Cardiac muscle cell (in vitro differentiated cells and primary cell): ENCODE data around the gene PTPRM. TPM values are rescaled to one million over a fixed set of nuclear protein-coding genes. Genes with fewer than 3 reads are reported as not detected.
"Not testable (repeated sequence)": the region's sequence is repeated elsewhere in the genome, so short reads cannot be mapped to it uniquely, and the experiment has no call there.

Experiments used
- DNase-seq, 2 donors: peaks; one replicate each; pipeline versions ENCODE4 v3.0.0 to v3.0.0-alpha.2; 2010 to 2017; ENCODE audit warnings: low read depth in 1 of 2, low spot score in 1 of 2
- H3K27ac ChIP-seq: fragments of 200-600 bp; sonication (generic); 2 replicates; pipeline ENCODE4 v1.5.1; 2016
- H3K27me3 ChIP-seq: fragments of 200-600 bp; sonication (generic); 2 replicates; pipeline ENCODE4 v1.6.0; 2016; ENCODE audit warnings: control low read depth
- H3K36me3 ChIP-seq: fragments of 200-600 bp; sonication (generic); 2 replicates; pipeline ENCODE4 v1.5.1; 2016; ENCODE audit warnings: control low read depth
- H3K4me1 ChIP-seq: fragments of 200-600 bp; sonication (generic); 2 replicates; pipeline ENCODE4 v1.8.1; 2017; ENCODE audit warnings: low read depth, mild to moderate bottlenecking, mixed run types
- H3K4me3 ChIP-seq: fragments of 200-600 bp; sonication (generic); 2 replicates; pipeline ENCODE4 v1.5.1; 2016; ENCODE audit warnings: mild to moderate bottlenecking
- H3K9me3 ChIP-seq: fragments of 200-600 bp; sonication (generic); 2 replicates; pipeline ENCODE4 v1.5.1; 2017; ENCODE audit warnings: low read depth, mild to moderate bottlenecking, control low read depth
- polyA plus RNA-seq: library from polyadenylated mRNA; unstranded; fragments of >200 nt; fragmentation: Nextera tagmentation; extraction: Ambion mirVana; gene quantifications from 2 replicates; pipeline ENCODE4 v1.2.1, GENCODE V29; 2016
- total RNA-seq: library from RNA; depleted of rRNA; stranded (reverse); fragments of >200 nt; gene quantifications from 2 replicates; pipeline ENCODE4 v1.2.3, GENCODE V29; 2016
- TF ChIP-seq, protein P1 (sequence below): IDR thresholded peaks from 2 replicates; pipeline ENCODE4 v1.5.1; 2012; ENCODE audit warnings: low read depth, mild to moderate bottlenecking, low read length

The PTPRM gene
- total and polyA plus RNA-seq, 2 experiments from 2014 or later: 26.5 to 48.8 TPM

DNA sequence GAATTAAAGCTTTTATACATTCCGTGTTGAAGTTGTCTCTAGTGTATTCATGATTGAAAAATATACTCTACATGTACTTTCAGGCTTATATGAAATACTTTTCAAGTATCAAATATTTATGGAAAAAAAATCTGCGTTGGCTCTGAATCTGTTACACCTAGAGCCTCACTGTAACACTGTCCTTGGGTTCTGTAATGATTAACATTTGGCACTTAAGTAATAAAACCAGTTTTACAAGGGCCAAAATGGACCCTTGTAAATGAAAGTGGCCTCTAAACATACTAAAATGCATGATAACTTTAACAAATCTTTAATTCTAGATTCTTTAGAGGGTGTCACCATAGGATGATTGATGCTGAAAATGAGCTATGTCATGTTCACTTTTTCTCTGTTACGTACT lies 162.8 kb downstream of the PTPRM start:
- Histone ChIP-seq H3K27me3 (no peaks in the 10 kb centered on the region), H3K27ac (no peak overlapping the region), H3K9me3 (no peaks in the 10 kb centered on the region), H3K36me3 (no peaks in the 10 kb centered on the region), H3K4me1 (peaks cover 19% of the 10 kb centered on the region), H3K4me3 (no peak overlapping the region)
- DNase-seq: no peak
- TF ChIP-seq, protein P1, sequence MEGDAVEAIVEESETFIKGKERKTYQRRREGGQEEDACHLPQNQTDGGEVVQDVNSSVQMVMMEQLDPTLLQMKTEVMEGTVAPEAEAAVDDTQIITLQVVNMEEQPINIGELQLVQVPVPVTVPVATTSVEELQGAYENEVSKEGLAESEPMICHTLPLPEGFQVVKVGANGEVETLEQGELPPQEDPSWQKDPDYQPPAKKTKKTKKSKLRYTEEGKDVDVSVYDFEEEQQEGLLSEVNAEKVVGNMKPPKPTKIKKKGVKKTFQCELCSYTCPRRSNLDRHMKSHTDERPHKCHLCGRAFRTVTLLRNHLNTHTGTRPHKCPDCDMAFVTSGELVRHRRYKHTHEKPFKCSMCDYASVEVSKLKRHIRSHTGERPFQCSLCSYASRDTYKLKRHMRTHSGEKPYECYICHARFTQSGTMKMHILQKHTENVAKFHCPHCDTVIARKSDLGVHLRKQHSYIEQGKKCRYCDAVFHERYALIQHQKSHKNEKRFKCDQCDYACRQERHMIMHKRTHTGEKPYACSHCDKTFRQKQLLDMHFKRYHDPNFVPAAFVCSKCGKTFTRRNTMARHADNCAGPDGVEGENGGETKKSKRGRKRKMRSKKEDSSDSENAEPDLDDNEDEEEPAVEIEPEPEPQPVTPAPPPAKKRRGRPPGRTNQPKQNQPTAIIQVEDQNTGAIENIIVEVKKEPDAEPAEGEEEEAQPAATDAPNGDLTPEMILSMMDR: no peak

DNA sequence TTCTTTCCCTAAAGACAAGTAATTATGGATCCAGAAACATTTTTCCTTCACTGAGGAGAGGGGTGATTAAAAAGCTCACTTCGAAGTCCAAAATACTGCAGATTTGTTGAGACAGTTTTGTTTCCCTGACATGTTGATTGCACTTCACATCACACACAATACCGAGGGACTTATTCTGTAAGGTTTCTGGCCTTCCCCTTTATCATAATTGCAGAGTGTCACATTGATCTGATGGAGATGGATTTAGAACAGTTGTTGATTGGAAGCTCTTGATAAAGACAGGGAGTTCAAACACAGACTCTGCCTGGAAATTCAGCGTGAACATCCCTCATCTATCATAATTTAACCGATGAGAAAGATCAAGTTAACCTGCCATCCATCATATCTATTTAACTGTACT lies 163.6 kb downstream of the PTPRM start:
- TF ChIP-seq, protein P1: no peak
- Histone ChIP-seq H3K27me3 (no peaks in the 10 kb centered on the region), H3K27ac (no peak overlapping the region), H3K4me1 (peaks cover 26% of the 10 kb centered on the region), H3K4me3 (no peak overlapping the region), H3K9me3 (no peaks in the 10 kb centered on the region), H3K36me3 (no peaks in the 10 kb centered on the region)
- no peak for DNase-seq

DNA sequence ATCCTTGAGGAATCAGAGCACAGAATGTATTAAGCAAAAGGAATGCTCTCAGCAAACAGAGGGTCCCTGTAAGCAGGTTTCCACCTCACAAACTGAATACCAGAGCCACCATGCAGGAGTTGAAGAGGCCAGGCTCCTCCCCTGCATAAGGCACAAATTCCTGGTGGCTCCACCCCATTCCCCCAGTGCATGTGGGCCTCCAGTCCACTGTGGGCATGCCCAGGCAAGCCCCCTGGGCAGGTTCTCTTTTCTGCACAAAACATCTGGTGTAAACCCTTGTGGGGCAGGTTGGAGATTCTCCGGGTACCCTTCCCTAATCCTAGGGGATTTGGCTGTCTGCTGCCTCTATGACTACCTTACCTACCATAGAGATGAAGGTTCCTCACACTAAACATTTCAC lies 166.5 kb downstream of the PTPRM start:
- no peak overlapping the region for H3K27ac ChIP-seq
- no peaks in the 10 kb centered on the region for H3K36me3 ChIP-seq
- H3K4me3 ChIP-seq: no peak overlapping the region
- peaks cover 21% of the 10 kb centered on the region for H3K4me1 ChIP-seq
- TF ChIP-seq, protein P1: no peak
- no peaks in the 10 kb centered on the region for H3K27me3 ChIP-seq
- no peak for DNase-seq
- H3K9me3 ChIP-seq: no peaks in the 10 kb centered on the region

DNA sequence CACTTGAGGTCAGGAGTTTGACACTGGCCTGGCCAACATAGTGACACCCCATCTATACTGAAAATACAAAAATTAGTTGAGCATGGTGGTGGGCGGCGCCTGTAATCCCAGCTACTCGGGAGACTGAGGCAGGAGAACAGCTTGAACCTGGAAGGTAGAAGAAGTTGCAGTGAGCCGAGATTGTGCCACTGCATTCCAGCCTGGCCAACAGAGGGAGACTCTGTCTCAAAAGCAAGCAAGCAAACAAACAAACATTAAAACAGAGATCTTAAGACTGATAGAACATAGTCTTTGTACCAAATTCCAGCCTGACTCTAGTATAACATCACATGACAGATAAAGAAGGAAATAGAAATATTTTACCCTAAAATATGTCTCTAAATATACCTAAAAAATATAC lies 168.1 kb downstream of the PTPRM start:
- H3K4me3 ChIP-seq: no peak overlapping the region
- no peaks in the 10 kb centered on the region for H3K27me3 ChIP-seq
- H3K9me3 ChIP-seq: no peaks in the 10 kb centered on the region
- no peak overlapping the region for H3K27ac ChIP-seq
- TF ChIP-seq, protein P1: peak; percentile 36
- peaks cover 21% of the 10 kb centered on the region for H3K4me1 ChIP-seq
- H3K36me3 ChIP-seq: no peaks in the 10 kb centered on the region
- DNase-seq: no peak

DNA sequence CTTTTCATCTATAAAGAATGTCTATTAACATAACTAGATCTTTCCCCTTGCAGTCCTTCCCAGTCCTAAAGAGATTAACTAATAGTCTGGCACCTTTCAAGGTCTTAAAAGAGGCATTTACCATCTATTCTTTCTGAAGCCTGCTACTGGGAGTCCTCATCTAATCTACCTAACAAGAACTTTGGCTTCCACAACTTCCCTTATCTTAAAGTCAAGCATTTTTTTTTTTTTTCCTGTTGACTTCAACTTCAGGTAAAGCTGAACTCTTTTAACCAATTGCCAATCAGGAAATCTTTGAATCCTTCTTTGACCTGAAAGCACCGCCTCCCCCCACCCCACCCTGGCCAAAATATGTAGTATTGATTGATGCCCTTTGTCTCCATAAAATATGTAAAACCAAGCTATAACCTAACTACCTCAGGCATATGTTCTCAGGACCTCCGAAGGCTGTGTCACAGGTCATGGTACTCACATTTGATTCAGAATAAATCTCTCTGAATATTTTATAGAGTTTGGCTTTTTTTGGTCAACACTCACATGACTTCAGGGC lies 168.6 kb downstream of the PTPRM start:
- TF ChIP-seq, protein P1: no peak
- H3K4me3 ChIP-seq: no peak overlapping the region
- H3K27ac ChIP-seq: no peak overlapping the region
- no peak for DNase-seq
- no peaks in the 10 kb centered on the region for H3K36me3 ChIP-seq
- no peaks in the 10 kb centered on the region for H3K27me3 ChIP-seq
- no peaks in the 10 kb centered on the region for H3K9me3 ChIP-seq
- peaks cover 19% of the 10 kb centered on the region for H3K4me1 ChIP-seq

DNA sequence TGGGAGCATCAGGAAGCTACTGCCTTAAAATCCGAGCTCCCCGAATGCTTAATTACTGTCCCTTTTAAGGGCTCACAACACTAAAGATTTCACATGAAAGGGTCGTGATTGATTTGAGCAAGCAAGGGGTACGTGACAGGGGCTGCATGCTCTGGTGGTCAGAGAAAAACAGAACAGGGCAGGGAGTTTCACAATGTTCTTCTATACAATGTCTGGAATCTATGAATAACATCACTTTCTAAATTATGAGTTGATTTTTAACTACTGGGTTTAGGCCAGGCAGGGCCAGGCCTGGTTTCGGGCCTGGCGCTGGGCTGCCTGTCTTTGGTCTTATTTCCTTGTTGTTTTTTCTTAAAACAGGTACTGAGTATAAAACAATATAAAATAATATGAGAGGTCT lies 169.4 kb downstream of the PTPRM start:
- not testable (repeated sequence) for H3K27ac ChIP-seq, H3K4me3 ChIP-seq, H3K27me3 ChIP-seq, DNase-seq, H3K36me3 ChIP-seq, H3K9me3 ChIP-seq
- peaks cover 21% of the 10 kb centered on the region for H3K4me1 ChIP-seq
